Heart left ventricle (tissue), 16 donors: ENCODE data around the gene OCRL. TPM values are rescaled to one million over a fixed set of nuclear protein-coding genes. Genes with fewer than 3 reads are reported as not detected.

Experiments
- ATAC-seq, 4 donors: fragments of 200-7000 bp; cut with Tn5 transposase; one replicate each; pipeline ENCODE4 v1.9.1; 2020 to 2022; ENCODE audit warnings: moderate library complexity in 4 of 4, mild to moderate bottlenecking in 3 of 4, moderate number of reproducible peaks in 1 of 4
- DNase-seq, 5 donors: peaks; one replicate each; pipeline ENCODE4 v3.0.0-alpha.2; 2020
- H3K27ac ChIP-seq, 12 donors: fragments of 200-600 bp; sonication (generic) in 4 of 12; one replicate each; pipeline versions ENCODE4 v1.5.0 to v1.8.0; 2016 to 2022; ENCODE audit warnings: mild to moderate bottlenecking in 2 of 12
- H3K27me3 ChIP-seq, 9 donors: fragments of 200-600 bp; sonication (generic) in 2 of 9; one replicate each; pipeline versions ENCODE4 v1.5.1 to v1.8.0; 2016 to 2022; ENCODE audit warnings: mild to moderate bottlenecking in 3 of 9
- H3K36me3 ChIP-seq, 9 donors: fragments of 200-600 bp; sonication (generic) in 2 of 9; one replicate each; pipeline versions ENCODE4 v1.5.0 to v1.8.0; 2018 to 2022; ENCODE audit warnings: mild to moderate bottlenecking in 2 of 9
- H3K4me1 ChIP-seq, 12 donors: fragments of 200-600 bp; sonication (generic) in 4 of 12; one replicate each; pipeline versions ENCODE4 v1.5.0 to v1.8.0; 2016 to 2022; ENCODE audit warnings: mild to moderate bottlenecking in 3 of 12
- H3K4me3 ChIP-seq, 12 donors: fragments of 200-600 bp; sonication (generic) in 4 of 12; one replicate each; pipeline versions ENCODE4 v1.5.0 to v1.8.0; 2017 to 2022; ENCODE audit warnings: mild to moderate bottlenecking in 9 of 12, moderate library complexity in 4 of 12
- H3K9me3 ChIP-seq, 12 donors: fragments of 200-600 bp; sonication (generic) in 4 of 12; one replicate each; pipeline versions ENCODE4 v1.5.0 to v1.8.0; 2016 to 2022; ENCODE audit warnings: mild to moderate bottlenecking in 1 of 12
- POLR2A ChIP-seq, 2 donors: fragments of 450-650 bp; IDR thresholded peaks; one replicate each; pipeline ENCODE4 v1.6.1; 2017; ENCODE audit warnings: antibody characterized with exemption in 2 of 2, mild to moderate bottlenecking in 2 of 2, moderate library complexity in 2 of 2
- WGBS, 4 donors: extraction: QIAGEN DNeasy Blood & Tissue Kit in 2 of 4; methylation state at CpG; one replicate each; pipeline versions ENCODE4 v1.1.5 to v1.1.7; 2013 to 2018; 5-methylcytosine and 5-hydroxymethylcytosine counted together
- intact Hi-C, 10 donors: fragments of 100-400 bp; cut with DNase I; formaldehyde crosslinking; loops; one replicate each; pipeline versions ENCODE4 v1.11.1 to v1.14.2; 2022
- polyA plus RNA-seq, 2 donors: library from polyadenylated mRNA; stranded (reverse); fragments of 200-250 nt; gene quantifications; one replicate each; pipeline ENCODE4 v1.2.3, GENCODE V29; 2013
- total RNA-seq, 9 donors: library from RNA; depleted of rRNA in 2 of 9; stranded (reverse); fragments of >200 nt in 2 of 9; fragmentation: NEBNext Ultra II Directional in 3 of 9; extraction: Animal tissue kit (Norgen Biotek cat#: 25700) in 3 of 9; gene quantifications; one replicate each; pipeline versions ENCODE4 v1.1.0 to v1.2.4, GENCODE V29; 2016 to 2023
- TF ChIP-seq, protein P1 (sequence below), 12 donors: fragments of 200-600 bp; sonication (generic) in 4 of 12; IDR thresholded peaks; one replicate each; pipeline versions ENCODE4 v1.5.0 to v1.8.0; 2018 to 2022; ENCODE audit warnings: antibody characterized with exemption in 12 of 12, mild to moderate bottlenecking in 5 of 12
- donor health status: ischemic (EF 13 %, LVEDD 7.1; RV severe dilation, severe dysfunction).
- donor health status: healthy with polysubstance abuse.
- donor health status: DM: no; HTN: yes; CAD: no.
- donor health status: DM: no; HTN: no; CAD: no.
- donor health status: ischemic (EF 25% LVEDD 6.9; RV normal size, moderate dysfunction).
- donor health status: ischemic (EF 25% LVEDD 5.7; RV mildly dilated, moderate dysfunction).
- donor health status: healthy.
- donor health status: DM: yes; HTN: yes; CAD: no.
- donor health status: ischemic (EF 35%, LVEDD 5.7; RV mildly dilated, moderate dysfunction).
- donor health status: nonischemic (EF 11% LVEDD 7.7; RV severe dilation, severe dysfunction).
- donor health status: DM: yes; HTN: yes; CAD: no.
- donor health status: PGD.
- donor health status: ischemic (EF 29% LVEDD 5.4; RV normal size, mild dysfunction).
- donor health status: nonischemic (EF 23%, LVEDD 6.1; RV moderate dilation, normal function).

The OCRL gene
- total and polyA plus RNA-seq, 11 donors = 6.4 to 13.7 (median 10.2) TPM

- TF ChIP-seq, protein P1, sequence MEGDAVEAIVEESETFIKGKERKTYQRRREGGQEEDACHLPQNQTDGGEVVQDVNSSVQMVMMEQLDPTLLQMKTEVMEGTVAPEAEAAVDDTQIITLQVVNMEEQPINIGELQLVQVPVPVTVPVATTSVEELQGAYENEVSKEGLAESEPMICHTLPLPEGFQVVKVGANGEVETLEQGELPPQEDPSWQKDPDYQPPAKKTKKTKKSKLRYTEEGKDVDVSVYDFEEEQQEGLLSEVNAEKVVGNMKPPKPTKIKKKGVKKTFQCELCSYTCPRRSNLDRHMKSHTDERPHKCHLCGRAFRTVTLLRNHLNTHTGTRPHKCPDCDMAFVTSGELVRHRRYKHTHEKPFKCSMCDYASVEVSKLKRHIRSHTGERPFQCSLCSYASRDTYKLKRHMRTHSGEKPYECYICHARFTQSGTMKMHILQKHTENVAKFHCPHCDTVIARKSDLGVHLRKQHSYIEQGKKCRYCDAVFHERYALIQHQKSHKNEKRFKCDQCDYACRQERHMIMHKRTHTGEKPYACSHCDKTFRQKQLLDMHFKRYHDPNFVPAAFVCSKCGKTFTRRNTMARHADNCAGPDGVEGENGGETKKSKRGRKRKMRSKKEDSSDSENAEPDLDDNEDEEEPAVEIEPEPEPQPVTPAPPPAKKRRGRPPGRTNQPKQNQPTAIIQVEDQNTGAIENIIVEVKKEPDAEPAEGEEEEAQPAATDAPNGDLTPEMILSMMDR (IDR thresholded peaks at IDR 0.05) = no peak
- Histone ChIP-seq H3K4me1 (no peaks in the 10 kb centered on the region), H3K36me3 (no peaks in the 10 kb centered on the region), H3K27ac (no peak overlapping the region), H3K9me3 (no peaks in the 10 kb centered on the region), H3K27me3 (peaks cover 0 to 13% (median 0%) of the 10 kb centered on the region in 9 donors), H3K4me3 (no peak overlapping the region)
- ATAC-seq (peak in 1 of 4 donors; percentile 45), DNase-seq (peak in 1 of 5 donors; percentile 18)
- WGBS, 4 donors = 59 to 71% (median 64%) methylated on average over 6 to 10 of the region's 10 CpGs
- intact Hi-C loops = no loop called here
These were observed 82.8 kb downstream of the OCRL start for GRCh38 chrX:129622757-129623301.

GRCh38 chrX:129626026-129626425, 86.0 kb downstream of the OCRL start:
- ATAC-seq = no peak
- TF ChIP-seq POLR2A (IDR thresholded peaks at IDR 0.05) = no peak
- Histone ChIP-seq H3K27ac (no peak overlapping the region), H3K4me3 (no peak overlapping the region), H3K4me1 (peaks cover 0 to 12% (median 0%) of the 10 kb centered on the region in 12 donors), H3K9me3 (no peaks in the 10 kb centered on the region), H3K27me3 (peaks cover 0 to 13% (median 0%) of the 10 kb centered on the region in 9 donors), H3K36me3 (no peaks in the 10 kb centered on the region)
- DNase-seq = no peak
- WGBS, 4 donors = 46 to 57% (median 56%) methylated on average over 3 of the region's 3 CpGs
- intact Hi-C loops = loop anchor here in 1 of 10 donors (5.0 kb wide), 1 partner anchor 271 kb away; no protein-coding TSS in a partner anchor

DNA sequence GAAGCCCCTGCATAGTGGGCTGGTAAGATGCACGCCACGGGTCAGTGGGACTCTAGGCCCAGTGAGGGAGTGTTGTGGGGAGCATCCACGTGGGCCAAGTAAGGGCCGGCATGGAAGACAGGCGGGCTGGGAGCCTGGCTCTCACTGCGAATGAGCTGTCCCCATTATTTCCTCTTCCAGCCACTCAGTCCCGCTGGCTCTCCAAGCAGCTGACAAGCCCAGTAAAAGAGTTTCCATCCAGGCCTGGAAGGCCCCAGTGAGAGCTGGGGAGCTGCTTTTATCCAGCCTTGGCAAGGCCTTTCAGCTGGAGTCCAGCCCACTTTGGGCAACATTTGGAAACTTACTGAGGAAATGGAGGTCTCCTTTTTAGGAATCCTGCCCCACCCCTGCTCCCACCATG, 89.8 kb downstream of the OCRL start:
- Histone ChIP-seq H3K27ac (peak overlapping the region in 6 of 12 donors; percentile 8 to 57 (median 31)), H3K27me3 (no peaks in the 10 kb centered on the region), H3K9me3 (no peaks in the 10 kb centered on the region), H3K4me3 (no peak overlapping the region), H3K36me3 (no peaks in the 10 kb centered on the region), H3K4me1 (peaks cover 0 to 12% (median 0%) of the 10 kb centered on the region in 12 donors)
- ATAC-seq = peak; percentile 32 to 79 (median 58)
- WGBS, 4 donors = 40 to 63% (median 48%) methylated on average over 6 to 7 of the region's 7 CpGs
- TF ChIP-seq, protein P1 (IDR thresholded peaks at IDR 0.05) = no peak
- no peak for TF ChIP-seq POLR2A (IDR thresholded peaks at IDR 0.05)
- DNase-seq = peak in 2 of 5 donors; percentile 10 to 50
- intact Hi-C loops = loop anchor here in 3 of 10 donors (5.0 to 10.0 kb wide), 2 partner anchors 195 to 267 kb away; no protein-coding TSS in a partner anchor

GRCh38 chrX:129631849-129632248, 91.8 kb downstream of the OCRL start:
- TF ChIP-seq POLR2A (IDR thresholded peaks at IDR 0.05) = no peak
- TF ChIP-seq, protein P1 (IDR thresholded peaks at IDR 0.05) = no peak
- no peaks in the 10 kb centered on the region for H3K27me3 ChIP-seq
- H3K9me3 ChIP-seq = no peaks in the 10 kb centered on the region
- WGBS, 4 donors = 91 to 98% (median 94%) methylated on average over 5 of the region's 5 CpGs
- no peak overlapping the region for H3K27ac ChIP-seq
- intact Hi-C loops = loop anchor here in 2 of 10 donors (10.0 kb wide), 1 partner anchor 193 kb away; no protein-coding TSS in a partner anchor
- no peak overlapping the region for H3K4me3 ChIP-seq
- DNase-seq = no peak
- no peaks in the 10 kb centered on the region for H3K36me3 ChIP-seq
- peaks cover 0 to 12% (median 0%) of the 10 kb centered on the region in 12 donors for H3K4me1 ChIP-seq
- no peak for ATAC-seq
